ENCODE results near the gene HAT1.

The HAT1 gene

GRCh38 chr2:171880774-171881173, 41.5 kb upstream of the HAT1 start:
- no peak for TF ChIP-seq CTCF (IDR thresholded peaks at IDR 0.05)
- Histone ChIP-seq H3K4me3 (ENCODE audit: low read depth in 1 of 2, low read length in 1 of 2) (no peak overlapping the region), H3K36me3 (no peaks in the 10 kb centered on the region), H3K9me3 (no peaks in the 10 kb centered on the region), H3K27me3 (no peaks in the 10 kb centered on the region), H3K27ac (no peak overlapping the region), H3K4me1 (ENCODE audit: control insufficient read depth in 1 of 2, insufficient read depth in 1 of 2, low read depth in 1 of 2, low read length in 1 of 2) (no peaks in the 10 kb centered on the region)

GRCh38 chr2:171882089-171882769, 40.0 kb upstream of the HAT1 start:
- no peak overlapping the region for H3K4me3 ChIP-seq (ENCODE audit: low read depth in 1 of 2, low read length in 1 of 2)
- H3K4me1 ChIP-seq (ENCODE audit: control insufficient read depth in 1 of 2, insufficient read depth in 1 of 2, low read depth in 1 of 2, low read length in 1 of 2), result no peaks in the 10 kb centered on the region
- no peaks in the 10 kb centered on the region for H3K9me3 ChIP-seq
- TF ChIP-seq CTCF (IDR thresholded peaks at IDR 0.05), result no peak
- H3K36me3 ChIP-seq, result no peaks in the 10 kb centered on the region
- H3K27me3 ChIP-seq, result no peaks in the 10 kb centered on the region
- H3K27ac ChIP-seq, result no peak overlapping the region

- Histone ChIP-seq H3K36me3 (no peaks in the 10 kb centered on the region), H3K4me3 (ENCODE audit: low read depth in 1 of 2, low read length in 1 of 2) (no peak overlapping the region), H3K4me1 (ENCODE audit: control insufficient read depth in 1 of 2, insufficient read depth in 1 of 2, low read depth in 1 of 2, low read length in 1 of 2) (no peaks in the 10 kb centered on the region), H3K9me3 (no peaks in the 10 kb centered on the region), H3K27me3 (no peaks in the 10 kb centered on the region), H3K27ac (no peak overlapping the region)
- TF ChIP-seq CTCF (IDR thresholded peaks at IDR 0.05), result no peak
Measured at GRCh38 chr2:171883275-171883893, 38.9 kb upstream of the HAT1 start.

GRCh38 chr2:171889333-171889732, 32.9 kb upstream of the HAT1 start:
- H3K36me3 ChIP-seq, result peaks cover 9% of the 10 kb centered on the region
- no peak overlapping the region for H3K27ac ChIP-seq
- TF ChIP-seq CTCF (IDR thresholded peaks at IDR 0.05), result no peak
- no peaks in the 10 kb centered on the region for H3K27me3 ChIP-seq
- no peaks in the 10 kb centered on the region for H3K9me3 ChIP-seq
- no peak overlapping the region for H3K4me3 ChIP-seq (ENCODE audit: low read depth in 1 of 2, low read length in 1 of 2)
- H3K4me1 ChIP-seq (ENCODE audit: control insufficient read depth in 1 of 2, insufficient read depth in 1 of 2, low read depth in 1 of 2, low read length in 1 of 2), result peaks cover 8 to 10% of the 10 kb centered on the region in 2 experiments

GRCh38 chr2:171889808-171890207, 32.5 kb upstream of the HAT1 start:
- H3K36me3 ChIP-seq, result peaks cover 9% of the 10 kb centered on the region
- H3K9me3 ChIP-seq, result no peaks in the 10 kb centered on the region
- no peaks in the 10 kb centered on the region for H3K27me3 ChIP-seq
- H3K4me1 ChIP-seq (ENCODE audit: control insufficient read depth in 1 of 2, insufficient read depth in 1 of 2, low read depth in 1 of 2, low read length in 1 of 2), result peaks cover 13 to 15% of the 10 kb centered on the region in 2 experiments
- TF ChIP-seq CTCF (IDR thresholded peaks at IDR 0.05), result no peak
- H3K27ac ChIP-seq, result no peak overlapping the region
- no peak overlapping the region for H3K4me3 ChIP-seq (ENCODE audit: low read depth in 1 of 2, low read length in 1 of 2)
